Tibial artery (tissue), 4 donors: ENCODE results near the gene GGNBP2.

Source experiments
- DNase-seq, 2 donors: peaks; one replicate each; pipeline ENCODE4 v3.0.0-alpha.2; 2019
- H3K27ac ChIP-seq, 2 donors: fragments of 200-600 bp; sonication (generic) in 1 of 2; 1 replicate in 1 of 2; 2 replicates in 1 of 2; pipeline ENCODE4 v1.5.1; 2018 to 2019; ENCODE audit warnings: mild to moderate bottlenecking in 1 of 2
- H3K27me3 ChIP-seq, 2 donors: fragments of 200-600 bp; sonication (generic) in 1 of 2; one replicate each; pipeline versions ENCODE4 v1.5.1 to v1.6.0; 2016 to 2019
- H3K36me3 ChIP-seq, 3 donors: fragments of 200-600 bp; sonication (generic) in 2 of 3; one replicate each; pipeline ENCODE4 v1.5.1; 2016 to 2019; ENCODE audit warnings: mild to moderate bottlenecking in 2 of 3
- H3K4me1 ChIP-seq, 4 donors: fragments of 200-600 bp; sonication (generic) in 2 of 4; 1 replicate in 3 of 4; 2 replicates in 1 of 4; pipeline ENCODE4 v1.5.1; 2016 to 2019
- H3K4me3 ChIP-seq, 2 donors: fragments of 200-600 bp; sonication (generic) in 1 of 2; 1 replicate in 1 of 2; 2 replicates in 1 of 2; pipeline ENCODE4 v1.5.1; 2018 to 2019; ENCODE audit warnings: mild to moderate bottlenecking in 2 of 2
- H3K9me3 ChIP-seq, 3 donors: fragments of 200-600 bp; sonication (generic) in 1 of 3; one replicate each; pipeline ENCODE4 v1.5.1; 2016 to 2019
- intact Hi-C: fragments of 100-400 bp; cut with DNase I; formaldehyde crosslinking; loops from one replicate; pipeline ENCODE4 v1.15.0; 2023; ENCODE audit warnings: low total_unique reads
- TF ChIP-seq, protein P1 (sequence below), 2 experiments: fragments of 200-600 bp in 1 of 2; fragments of 450-650 bp in 1 of 2; IDR thresholded peaks; one replicate each; pipeline ENCODE4 v1.5.1; 2017 to 2019; ENCODE audit warnings: antibody characterized with exemption in 2 of 2, mild to moderate bottlenecking in 1 of 2, moderate library complexity in 1 of 2

Gene GGNBP2

GRCh38 chr17:36608280-36608679 is 63.6 kb downstream of the GGNBP2 start:
- H3K9me3 ChIP-seq: no peaks in the 10 kb centered on the region
- H3K4me3 ChIP-seq: no peak overlapping the region
- H3K36me3 ChIP-seq: no peaks in the 10 kb centered on the region
- H3K27me3 ChIP-seq: peaks cover 0 to 9% of the 10 kb centered on the region in 2 donors
- H3K27ac ChIP-seq: no peak overlapping the region
- DNase-seq: no peak
- TF ChIP-seq, protein P1, sequence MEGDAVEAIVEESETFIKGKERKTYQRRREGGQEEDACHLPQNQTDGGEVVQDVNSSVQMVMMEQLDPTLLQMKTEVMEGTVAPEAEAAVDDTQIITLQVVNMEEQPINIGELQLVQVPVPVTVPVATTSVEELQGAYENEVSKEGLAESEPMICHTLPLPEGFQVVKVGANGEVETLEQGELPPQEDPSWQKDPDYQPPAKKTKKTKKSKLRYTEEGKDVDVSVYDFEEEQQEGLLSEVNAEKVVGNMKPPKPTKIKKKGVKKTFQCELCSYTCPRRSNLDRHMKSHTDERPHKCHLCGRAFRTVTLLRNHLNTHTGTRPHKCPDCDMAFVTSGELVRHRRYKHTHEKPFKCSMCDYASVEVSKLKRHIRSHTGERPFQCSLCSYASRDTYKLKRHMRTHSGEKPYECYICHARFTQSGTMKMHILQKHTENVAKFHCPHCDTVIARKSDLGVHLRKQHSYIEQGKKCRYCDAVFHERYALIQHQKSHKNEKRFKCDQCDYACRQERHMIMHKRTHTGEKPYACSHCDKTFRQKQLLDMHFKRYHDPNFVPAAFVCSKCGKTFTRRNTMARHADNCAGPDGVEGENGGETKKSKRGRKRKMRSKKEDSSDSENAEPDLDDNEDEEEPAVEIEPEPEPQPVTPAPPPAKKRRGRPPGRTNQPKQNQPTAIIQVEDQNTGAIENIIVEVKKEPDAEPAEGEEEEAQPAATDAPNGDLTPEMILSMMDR (IDR thresholded peaks at IDR 0.05): no peak
- H3K4me1 ChIP-seq: peaks cover 0 to 14% (median 11%) of the 10 kb centered on the region in 4 donors
- intact Hi-C loops: no loop called here

DNA sequence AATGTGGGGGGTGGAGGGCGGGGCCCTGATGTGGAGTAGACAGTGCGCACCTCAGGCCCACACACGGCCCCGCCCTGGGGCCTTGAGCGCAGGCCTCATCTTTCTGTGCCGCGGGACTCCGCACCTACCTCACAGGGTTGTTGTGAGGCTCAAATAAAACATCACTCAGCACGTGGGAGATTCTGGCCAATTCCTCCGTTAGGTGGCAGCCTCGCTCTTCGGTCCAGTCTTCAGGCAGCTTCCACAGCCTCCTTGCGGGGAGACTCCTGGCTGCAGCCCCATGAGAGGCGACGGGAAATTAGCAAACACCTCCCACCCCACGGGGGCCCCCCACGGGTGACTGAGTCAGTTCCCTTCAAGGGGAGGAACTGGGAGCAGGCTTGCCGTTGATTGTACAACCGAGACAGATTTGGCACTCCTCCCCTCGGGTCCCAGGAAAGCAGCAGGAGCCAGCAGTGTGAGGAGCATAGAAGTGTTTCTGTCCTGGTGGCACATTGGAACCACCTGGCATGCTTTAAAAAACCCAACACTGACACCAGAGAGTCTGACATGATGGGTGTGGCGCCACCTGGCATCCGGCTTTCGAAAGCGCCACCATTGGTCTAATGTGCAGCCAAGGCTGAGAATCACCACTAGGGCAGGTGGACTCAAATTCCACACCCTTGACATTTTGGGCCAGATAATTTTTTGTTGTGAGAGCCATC is 64.2 kb downstream of the GGNBP2 start:
- no peak for DNase-seq

DNA sequence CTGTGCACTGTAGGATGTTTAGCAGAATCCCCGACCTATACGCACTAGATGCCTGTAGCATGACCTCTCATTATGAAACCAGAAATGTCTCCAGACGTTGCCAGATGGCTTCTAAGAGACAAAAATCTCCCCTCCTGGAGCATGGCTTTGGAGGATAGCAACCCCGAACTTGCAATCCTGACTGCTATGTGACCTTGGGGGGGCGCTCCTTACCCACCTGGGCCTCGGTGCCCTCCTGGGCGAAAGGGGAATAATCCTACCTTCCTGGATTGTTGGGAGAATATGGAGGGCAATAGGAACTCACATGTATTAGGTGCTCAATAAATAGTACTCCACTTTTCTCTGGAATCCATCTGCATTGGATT is 64.8 kb downstream of the GGNBP2 start:
- intact Hi-C loops: no loop called here
- Histone ChIP-seq H3K4me3 (no peak overlapping the region), H3K4me1 (peaks cover 0 to 10% (median 5%) of the 10 kb centered on the region in 4 donors), H3K36me3 (no peaks in the 10 kb centered on the region), H3K9me3 (no peaks in the 10 kb centered on the region), H3K27ac (no peak overlapping the region), H3K27me3 (peaks cover 0 to 15% of the 10 kb centered on the region in 2 donors)
- DNase-seq: no peak
- TF ChIP-seq, protein P1 (IDR thresholded peaks at IDR 0.05): no peak

More for the DNA sequence above, 64.2 kb downstream of the GGNBP2 start:
- no peaks in the 10 kb centered on the region for H3K36me3 ChIP-seq
- peaks cover 0 to 11% of the 10 kb centered on the region in 2 donors for H3K27me3 ChIP-seq
- H3K27ac ChIP-seq: no peak overlapping the region
- intact Hi-C loops: no loop called here
- no peaks in the 10 kb centered on the region for H3K9me3 ChIP-seq
- peaks cover 0 to 10% (median 6%) of the 10 kb centered on the region in 4 donors for H3K4me1 ChIP-seq
- H3K4me3 ChIP-seq: no peak overlapping the region
- TF ChIP-seq, protein P1 (IDR thresholded peaks at IDR 0.05): no peak

DNA sequence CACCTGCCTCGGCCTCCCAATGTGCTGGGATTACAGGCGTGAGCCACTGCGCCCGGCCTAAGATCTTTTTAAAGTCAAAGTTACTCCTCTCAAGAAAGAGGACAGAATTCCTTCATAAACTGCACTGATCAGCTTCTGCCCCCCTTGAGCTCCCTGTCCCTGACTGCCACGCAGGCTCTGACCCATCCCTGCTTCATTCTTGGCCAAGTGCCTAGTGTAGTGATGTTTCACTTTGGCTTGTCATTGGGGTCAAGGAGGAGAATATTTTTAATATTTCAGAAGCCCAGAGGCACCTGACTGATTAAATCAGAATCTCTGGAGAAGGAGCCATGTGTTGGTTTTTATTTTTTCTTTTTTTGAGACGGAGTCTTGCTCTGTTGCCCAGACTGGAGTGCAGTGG is 65.8 kb downstream of the GGNBP2 start:
- no peaks in the 10 kb centered on the region for H3K9me3 ChIP-seq
- peaks cover 0 to 10% (median 5%) of the 10 kb centered on the region in 4 donors for H3K4me1 ChIP-seq
- no peak overlapping the region for H3K4me3 ChIP-seq
- no peaks in the 10 kb centered on the region for H3K36me3 ChIP-seq
- H3K27ac ChIP-seq: no peak overlapping the region
- peaks cover 0 to 24% of the 10 kb centered on the region in 2 donors for H3K27me3 ChIP-seq
- TF ChIP-seq, protein P1 (IDR thresholded peaks at IDR 0.05): no peak
- no peak for DNase-seq
- intact Hi-C loops: no loop called here

- no peak overlapping the region for H3K4me3 ChIP-seq
- H3K36me3 ChIP-seq: no peaks in the 10 kb centered on the region
- no peaks in the 10 kb centered on the region for H3K9me3 ChIP-seq
- TF ChIP-seq, protein P1 (IDR thresholded peaks at IDR 0.05): no peak
- no peak overlapping the region for H3K27ac ChIP-seq
- intact Hi-C loops: no loop called here
- peaks cover 0 to 29% of the 10 kb centered on the region in 2 donors for H3K27me3 ChIP-seq
- H3K4me1 ChIP-seq: peaks cover 0 to 10% (median 5%) of the 10 kb centered on the region in 4 donors
- no peak for DNase-seq
These were observed 66.8 kb downstream of the GGNBP2 start for GRCh38 chr17:36611345-36612072.
